H1 (cell line): ENCODE results near the gene KRTAP2-3. TPM values are rescaled to one million over a fixed set of nuclear protein-coding genes. Genes with fewer than 3 reads are reported as not detected.

Experiments used
- BCL11A ChIP-seq, 2 experiments: IDR thresholded peaks; one replicate each; pipeline ENCODE4 v1.6.1; 2011; ENCODE audit warnings: low read depth in 2 of 2, low read length in 2 of 2, mild to moderate bottlenecking in 2 of 2
- RBBP5 ChIP-seq: IDR thresholded peaks from 2 replicates; pipeline ENCODE4 v1.7.1; 2012; ENCODE audit warnings: low read depth, mild to moderate bottlenecking, inconsistent platforms, low read length, moderate library complexity, borderline replicate concordance
- polyA plus RNA-seq, 7 experiments: library from polyadenylated mRNA; depleted of rRNA in 3 of 7; stranded (reverse) in 5 of 7; unstranded in 2 of 7; fragments of >200 nt in 5 of 7; fragments of 200-250 nt in 2 of 7; gene quantifications; 1 replicate in 5 of 7; 2 replicates in 1 of 7; 4 replicates in 1 of 7; pipeline versions ENCODE4 v1.2.1 to v1.2.3, GENCODE V29; 2011 to 2013; ENCODE audit warnings: missing spikeins in 2 of 7, mixed read lengths in 2 of 7
- total RNA-seq: library from RNA; stranded (reverse); fragmentation: NEBNext Ultra II Directional; extraction: Animal tissue kit (Norgen Biotek cat#: 25700); gene quantifications from 2 replicates; pipeline ENCODE4 v1.2.1, GENCODE V29; 2021

The KRTAP2-3 gene
- total and polyA plus RNA-seq, 2 of the 8 experiments (the other 6 are each of a cell fraction or from before 2014, with no cell fraction given), result not detected

- no peak for TF ChIP-seq RBBP5
- TF ChIP-seq BCL11A (IDR thresholded peaks at IDR 0.05; ENCODE audit: low read depth in 2 of 2, low read length in 2 of 2), result no peak
These were observed 9.1 kb upstream of the KRTAP2-3 start (continued) for GRCh38 chr17:41069031-41069430.
